ENCODE measurements around the gene LRFN2. TPM values are rescaled to one million over a fixed set of nuclear protein-coding genes. Genes with fewer than 3 reads are reported as not detected.

LRFN2 gene
- total RNA-seq, 4 donors from 2014 or later = 0.14 to 0.34 TPM; not detected in 2

- no peaks in the 10 kb centered on the region for H3K4me1 ChIP-seq
- TF ChIP-seq, protein P1, sequence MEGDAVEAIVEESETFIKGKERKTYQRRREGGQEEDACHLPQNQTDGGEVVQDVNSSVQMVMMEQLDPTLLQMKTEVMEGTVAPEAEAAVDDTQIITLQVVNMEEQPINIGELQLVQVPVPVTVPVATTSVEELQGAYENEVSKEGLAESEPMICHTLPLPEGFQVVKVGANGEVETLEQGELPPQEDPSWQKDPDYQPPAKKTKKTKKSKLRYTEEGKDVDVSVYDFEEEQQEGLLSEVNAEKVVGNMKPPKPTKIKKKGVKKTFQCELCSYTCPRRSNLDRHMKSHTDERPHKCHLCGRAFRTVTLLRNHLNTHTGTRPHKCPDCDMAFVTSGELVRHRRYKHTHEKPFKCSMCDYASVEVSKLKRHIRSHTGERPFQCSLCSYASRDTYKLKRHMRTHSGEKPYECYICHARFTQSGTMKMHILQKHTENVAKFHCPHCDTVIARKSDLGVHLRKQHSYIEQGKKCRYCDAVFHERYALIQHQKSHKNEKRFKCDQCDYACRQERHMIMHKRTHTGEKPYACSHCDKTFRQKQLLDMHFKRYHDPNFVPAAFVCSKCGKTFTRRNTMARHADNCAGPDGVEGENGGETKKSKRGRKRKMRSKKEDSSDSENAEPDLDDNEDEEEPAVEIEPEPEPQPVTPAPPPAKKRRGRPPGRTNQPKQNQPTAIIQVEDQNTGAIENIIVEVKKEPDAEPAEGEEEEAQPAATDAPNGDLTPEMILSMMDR (IDR thresholded peaks at IDR 0.05) = no peak
- no peak for TF ChIP-seq POLR2A (IDR thresholded peaks at IDR 0.05)
These were observed 58.1 kb downstream of the LRFN2 start for GRCh38 chr6:40529040-40529439.

DNA sequence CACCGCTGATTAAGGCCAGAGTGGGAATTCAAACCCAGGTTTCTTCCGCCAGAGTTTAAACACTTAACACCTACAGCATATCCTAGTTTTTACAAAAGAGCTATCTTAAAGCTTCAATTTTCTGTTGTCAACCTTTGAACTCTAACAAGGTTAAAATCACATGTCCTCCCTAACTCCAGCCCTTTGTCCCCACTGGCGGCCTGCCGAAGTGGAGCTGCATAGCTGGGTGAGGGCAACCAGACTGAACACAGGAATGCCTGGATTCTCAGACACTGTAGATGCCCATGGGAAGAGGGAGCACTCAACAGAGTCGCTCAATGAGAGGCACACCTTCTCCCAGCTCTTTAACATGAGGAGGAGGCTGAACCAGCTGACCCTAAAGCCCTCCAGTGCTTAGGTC is 59.1 kb downstream of the LRFN2 start:
- intact Hi-C loops (cut with DNase I; ENCODE audit: low total_unique reads) = no loop called here
- no peak for DNase-seq
- TF ChIP-seq POLR2A (IDR thresholded peaks at IDR 0.05) = no peak
- TF ChIP-seq, protein P1 (IDR thresholded peaks at IDR 0.05) = no peak
- Histone ChIP-seq H3K4me1 (no peaks in the 10 kb centered on the region), H3K27ac (no peak overlapping the region), H3K4me3 (no peak overlapping the region), H3K9me3 (no peaks in the 10 kb centered on the region), H3K36me3 (no peaks in the 10 kb centered on the region), H3K27me3 (no peaks in the 10 kb centered on the region)

More at GRCh38 chr6:40529040-40529439, 58.1 kb downstream of the LRFN2 start:
- H3K27me3 ChIP-seq = no peaks in the 10 kb centered on the region
- H3K9me3 ChIP-seq = no peaks in the 10 kb centered on the region
- intact Hi-C loops (cut with DNase I; ENCODE audit: low total_unique reads) = no loop called here
- H3K36me3 ChIP-seq = no peaks in the 10 kb centered on the region
- no peak for DNase-seq
- H3K4me3 ChIP-seq = no peak overlapping the region
- H3K27ac ChIP-seq = no peak overlapping the region

GRCh38 chr6:40526036-40526435 is 61.1 kb downstream of the LRFN2 start:
- Histone ChIP-seq H3K9me3 (no peaks in the 10 kb centered on the region), H3K36me3 (no peaks in the 10 kb centered on the region), H3K27me3 (no peaks in the 10 kb centered on the region), H3K27ac (no peak overlapping the region), H3K4me3 (no peak overlapping the region), H3K4me1 (no peaks in the 10 kb centered on the region)
- intact Hi-C loops (cut with DNase I; ENCODE audit: low total_unique reads) = no loop called here
- DNase-seq = no peak
- TF ChIP-seq, protein P1 (IDR thresholded peaks at IDR 0.05) = no peak
- TF ChIP-seq POLR2A (IDR thresholded peaks at IDR 0.05) = no peak

GRCh38 chr6:40524797-40525585 is 62.2 kb downstream of the LRFN2 start:
- intact Hi-C loops (cut with DNase I; ENCODE audit: low total_unique reads) = no loop called here
- no peaks in the 10 kb centered on the region for H3K27me3 ChIP-seq

More at GRCh38 chr6:40524797-40525585, 62.2 kb downstream of the LRFN2 start:
- H3K36me3 ChIP-seq = no peaks in the 10 kb centered on the region
- no peak for DNase-seq
- no peaks in the 10 kb centered on the region for H3K9me3 ChIP-seq
- H3K4me3 ChIP-seq = no peak overlapping the region
- H3K27ac ChIP-seq = no peak overlapping the region
- no peak for TF ChIP-seq POLR2A (IDR thresholded peaks at IDR 0.05)
- TF ChIP-seq, protein P1 (IDR thresholded peaks at IDR 0.05) = no peak
- no peaks in the 10 kb centered on the region for H3K4me1 ChIP-seq
